NCI-H774 (cell line): Measurements from ENCODE around the gene RBM18.

Experiments
- DNase-seq: peaks from one replicate; lab custom pipeline; 2025; lab: John Stamatoyannopoulos, UW

The RBM18 gene

DNA sequence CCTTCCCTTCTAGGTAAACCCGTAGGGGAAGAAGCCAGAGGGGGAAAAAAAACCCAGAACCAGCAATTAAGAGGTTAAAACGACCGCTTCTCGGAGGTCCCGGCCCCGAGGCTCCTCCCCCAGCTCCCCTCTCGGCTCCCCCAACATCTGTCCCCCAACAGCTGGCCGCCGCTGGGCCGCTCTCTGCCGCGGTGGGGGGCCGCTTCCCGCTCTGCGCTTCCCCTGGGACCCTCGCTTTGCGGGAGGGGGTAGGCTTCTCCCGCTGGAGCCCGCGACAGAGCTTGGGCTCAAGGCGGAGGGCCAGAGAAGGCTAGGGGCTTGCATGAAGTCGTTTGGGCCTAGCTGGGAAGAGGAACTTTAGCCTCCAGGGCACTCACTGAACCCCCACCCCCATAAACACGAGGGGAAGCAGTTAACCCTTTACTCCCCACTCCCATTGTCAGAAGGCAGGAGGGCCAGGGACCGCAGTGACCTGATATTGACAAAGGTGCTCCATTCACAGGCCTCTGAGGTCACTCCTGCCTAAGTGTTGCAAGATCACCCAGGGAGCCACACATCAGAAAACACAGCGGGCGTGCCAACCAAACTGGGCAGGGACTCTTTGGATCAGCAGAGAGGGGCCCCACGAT lies 43.3 kb downstream of the RBM18 start:
- DNase-seq, result no peak

GRCh38 chr9:122220673-122221182 lies 43.9 kb downstream of the RBM18 start:
- no peak for DNase-seq

GRCh38 chr9:122219856-122220672 lies 44.6 kb downstream of the RBM18 start:
- DNase-seq, result no peak

DNA sequence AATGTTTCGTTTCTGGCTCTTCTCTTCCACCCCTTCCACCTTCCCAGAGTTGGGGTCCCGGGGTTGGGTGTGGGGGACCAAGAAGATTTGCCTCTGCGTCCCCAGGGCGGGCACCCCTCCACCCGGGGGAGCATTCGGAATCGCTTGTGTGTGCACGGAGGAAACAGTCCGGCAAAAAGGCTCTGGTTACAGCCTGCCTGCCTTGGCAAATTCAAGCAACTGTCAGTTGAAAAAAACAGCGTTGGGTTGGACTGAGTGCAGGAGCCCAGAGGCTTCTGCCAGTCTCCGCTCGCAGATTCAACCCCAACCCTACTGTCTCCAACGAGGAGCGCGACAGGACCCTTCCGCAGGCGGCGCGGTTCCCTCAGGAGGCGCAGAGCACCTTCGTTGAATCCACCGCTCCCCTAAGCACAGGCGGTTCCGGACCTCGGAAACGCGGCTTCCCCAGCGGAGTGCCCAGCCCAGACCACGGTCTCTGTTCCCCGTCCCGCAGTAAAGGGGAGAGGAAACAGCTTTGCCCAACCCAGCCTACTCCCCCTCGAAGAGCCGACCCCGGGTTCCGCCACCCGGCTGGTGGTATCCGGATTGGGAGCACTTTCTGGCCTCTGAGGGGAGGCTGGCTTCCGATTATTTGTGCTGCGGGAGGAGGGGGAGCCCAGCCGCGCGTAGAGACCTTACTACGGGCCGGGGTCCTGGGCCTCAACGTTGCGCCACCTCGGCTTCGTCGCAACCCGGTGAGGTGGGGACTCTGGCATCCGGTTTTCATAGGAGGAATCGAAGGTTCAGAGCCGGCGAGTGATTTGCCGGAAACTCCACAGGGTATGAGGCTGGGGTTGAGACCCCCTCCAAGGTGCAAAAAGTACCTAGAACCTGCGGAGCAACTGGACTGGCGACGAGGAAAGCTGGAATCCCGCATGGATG lies 45.4 kb downstream of the RBM18 start:
- no peak for DNase-seq

DNA sequence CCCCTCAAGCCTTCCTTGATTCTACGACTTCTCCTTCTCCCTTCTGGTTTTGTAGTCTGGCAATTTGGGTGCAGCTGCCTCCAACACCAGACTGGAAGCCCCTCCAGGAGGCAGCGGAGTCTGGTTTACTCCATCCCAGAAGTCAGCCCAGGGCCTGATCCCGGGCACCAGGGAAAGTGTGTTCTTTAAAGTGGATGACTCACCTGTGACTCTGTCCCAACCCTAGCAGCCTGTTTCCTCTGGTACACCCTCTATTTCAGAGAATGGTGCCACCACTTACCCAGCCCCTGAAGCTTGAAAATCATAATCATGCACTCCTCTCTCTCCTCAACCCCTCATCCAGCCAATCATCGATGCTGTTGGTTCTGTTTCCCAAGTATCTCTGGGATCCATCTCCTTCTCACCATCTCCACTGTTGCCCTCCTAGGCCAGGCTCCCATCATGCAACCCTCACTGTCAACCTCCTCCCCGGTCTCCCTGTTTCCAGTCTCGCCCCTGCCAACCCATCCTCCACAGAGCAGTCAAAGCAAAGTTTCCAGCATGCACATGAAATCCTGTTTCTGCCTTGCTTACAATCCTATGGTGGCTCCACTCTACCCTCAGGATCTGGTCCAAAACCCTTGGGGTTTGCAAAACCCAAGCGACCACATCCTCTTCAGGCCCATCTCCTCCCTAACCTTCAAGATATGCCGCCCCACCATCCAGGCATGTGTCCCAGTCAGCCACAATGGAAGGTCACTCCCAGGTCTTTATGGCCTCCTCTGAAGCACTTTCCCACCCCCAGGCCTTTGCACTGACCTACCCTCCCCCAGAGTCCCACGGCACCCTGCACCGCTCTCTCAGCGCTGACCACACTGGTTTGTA lies 46.3 kb downstream of the RBM18 start:
- DNase-seq, result no peak

GRCh38 chr9:122217640-122218039 lies 47.0 kb downstream of the RBM18 start:
- peak; percentile 12 for DNase-seq

- DNase-seq, result no peak
These were observed 47.7 kb downstream of the RBM18 start for GRCh38 chr9:122216798-122217418.

DNA sequence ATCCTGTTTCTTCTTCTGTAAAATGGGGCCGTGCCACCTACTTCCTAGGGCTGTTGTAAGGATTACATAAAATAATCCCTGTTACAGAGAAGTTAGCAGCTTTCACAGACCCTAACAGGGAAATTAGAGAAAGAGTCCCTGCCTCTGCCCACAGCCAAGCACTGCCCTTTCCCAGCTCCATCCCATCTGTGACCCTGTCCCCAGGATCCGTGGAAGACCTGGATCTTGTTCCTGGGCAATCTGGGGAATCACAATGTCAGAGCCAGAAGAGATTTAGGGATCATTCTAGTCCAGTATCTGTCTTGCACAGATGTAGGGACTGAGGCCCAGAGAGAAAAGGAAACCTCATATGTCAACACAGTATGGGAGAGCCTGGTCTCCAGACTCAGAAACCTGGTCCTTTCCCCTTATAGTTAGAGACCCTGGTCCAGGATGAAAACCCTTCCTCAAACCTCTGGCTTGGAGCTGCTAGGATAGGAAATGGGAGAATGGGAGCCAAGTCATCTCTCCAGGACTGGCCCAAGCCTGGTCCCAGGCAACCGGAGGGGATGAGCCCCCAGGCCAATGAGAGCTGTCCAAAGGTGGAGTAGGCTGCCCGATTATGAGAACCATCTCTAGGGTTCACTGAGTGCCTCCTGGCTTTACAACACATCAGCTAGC lies 48.4 kb downstream of the RBM18 start:
- no peak for DNase-seq

DNA sequence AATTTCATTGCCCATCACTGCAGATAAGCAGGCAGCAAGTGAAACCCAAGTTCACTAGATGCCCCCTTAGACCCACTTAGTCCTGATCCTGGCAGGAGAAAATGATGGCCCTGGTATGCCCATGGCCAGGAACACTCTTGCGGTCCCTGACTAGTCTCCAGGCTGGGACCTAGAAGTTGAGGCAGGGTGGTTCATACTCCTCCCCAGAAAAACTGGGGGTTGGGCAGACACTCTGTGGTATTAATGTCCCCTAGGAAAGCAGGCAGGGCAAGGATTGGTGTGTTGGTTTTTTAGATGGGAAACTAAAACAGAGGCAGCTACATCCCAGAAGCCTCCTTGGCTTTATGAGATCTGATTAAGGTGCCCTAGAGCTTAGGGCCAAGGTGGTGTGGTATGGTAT lies 49.0 kb downstream of the RBM18 start:
- no peak for DNase-seq

GRCh38 chr9:122214507-122214906 lies 50.1 kb downstream of the RBM18 start:
- DNase-seq, result no peak

GRCh38 chr9:122213589-122214413 lies 50.8 kb downstream of the RBM18 start:
- peak; percentile 95 for DNase-seq

DNA sequence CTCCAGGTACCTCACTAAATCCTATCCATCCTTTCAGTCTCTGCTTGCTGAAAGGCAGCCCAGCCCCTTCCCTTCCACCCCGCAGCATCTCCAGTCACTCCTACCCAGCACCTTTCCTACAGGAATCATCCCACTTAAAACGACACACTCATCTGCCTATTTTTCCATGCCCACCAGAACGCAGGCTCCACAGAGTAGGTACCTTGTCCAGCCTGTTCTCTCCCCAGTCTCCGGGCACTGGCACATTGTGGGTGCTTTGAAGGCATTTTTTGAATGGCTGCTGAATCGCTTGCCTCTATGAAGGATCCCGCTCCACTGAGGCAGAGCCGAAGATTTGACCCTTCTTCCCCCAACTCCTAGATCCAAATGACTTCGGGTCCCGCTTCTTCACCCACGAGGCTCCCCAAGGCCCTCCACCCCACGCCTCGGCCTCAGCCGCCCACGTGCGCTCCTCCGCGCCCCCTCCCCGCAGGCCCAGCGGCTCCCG lies 51.5 kb downstream of the RBM18 start:
- no peak for DNase-seq

GRCh38 chr9:122212473-122213004 lies 52.1 kb downstream of the RBM18 start:
- no peak for DNase-seq

DNA sequence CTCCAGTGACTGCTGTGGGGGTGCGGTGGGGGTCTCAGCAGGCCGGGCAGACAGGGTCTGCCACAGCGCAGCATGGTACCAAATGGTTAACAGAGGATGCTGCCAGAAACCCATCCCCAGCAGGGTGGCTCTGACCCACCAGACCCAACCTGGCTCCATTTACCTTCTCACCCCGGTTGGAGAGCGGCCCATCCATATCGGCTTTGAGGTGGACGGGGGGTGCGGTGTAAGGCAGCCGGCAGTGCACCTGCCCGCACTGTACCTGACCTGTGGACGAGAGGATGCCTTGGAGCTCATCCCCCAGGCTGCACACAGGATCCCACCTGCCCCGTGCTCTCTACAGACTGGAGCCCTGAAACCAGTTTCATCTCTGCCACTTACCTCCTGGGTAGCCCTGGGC lies 55.2 kb downstream of the RBM18 start:
- DNase-seq, result no peak

DNA sequence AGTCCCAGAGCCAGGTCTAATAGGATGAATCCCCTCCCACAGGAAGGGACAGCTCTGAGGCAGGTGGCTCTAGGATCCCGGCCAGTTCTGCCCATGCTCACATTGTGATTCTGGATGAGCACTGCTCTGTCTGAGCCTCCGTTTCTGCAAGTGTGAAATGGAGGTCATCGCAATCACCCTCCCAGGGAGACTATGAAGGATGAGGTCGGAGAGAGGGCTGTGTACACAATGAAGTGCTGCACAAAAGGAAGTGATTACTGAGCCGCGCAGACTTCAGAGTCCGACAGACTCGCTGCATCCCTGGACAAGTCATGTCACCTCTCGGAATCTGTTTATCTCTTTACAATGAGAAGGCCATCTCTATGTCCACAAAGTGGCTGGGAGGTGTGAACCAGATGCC lies 57.5 kb downstream of the RBM18 start:
- no peak for DNase-seq

DNA sequence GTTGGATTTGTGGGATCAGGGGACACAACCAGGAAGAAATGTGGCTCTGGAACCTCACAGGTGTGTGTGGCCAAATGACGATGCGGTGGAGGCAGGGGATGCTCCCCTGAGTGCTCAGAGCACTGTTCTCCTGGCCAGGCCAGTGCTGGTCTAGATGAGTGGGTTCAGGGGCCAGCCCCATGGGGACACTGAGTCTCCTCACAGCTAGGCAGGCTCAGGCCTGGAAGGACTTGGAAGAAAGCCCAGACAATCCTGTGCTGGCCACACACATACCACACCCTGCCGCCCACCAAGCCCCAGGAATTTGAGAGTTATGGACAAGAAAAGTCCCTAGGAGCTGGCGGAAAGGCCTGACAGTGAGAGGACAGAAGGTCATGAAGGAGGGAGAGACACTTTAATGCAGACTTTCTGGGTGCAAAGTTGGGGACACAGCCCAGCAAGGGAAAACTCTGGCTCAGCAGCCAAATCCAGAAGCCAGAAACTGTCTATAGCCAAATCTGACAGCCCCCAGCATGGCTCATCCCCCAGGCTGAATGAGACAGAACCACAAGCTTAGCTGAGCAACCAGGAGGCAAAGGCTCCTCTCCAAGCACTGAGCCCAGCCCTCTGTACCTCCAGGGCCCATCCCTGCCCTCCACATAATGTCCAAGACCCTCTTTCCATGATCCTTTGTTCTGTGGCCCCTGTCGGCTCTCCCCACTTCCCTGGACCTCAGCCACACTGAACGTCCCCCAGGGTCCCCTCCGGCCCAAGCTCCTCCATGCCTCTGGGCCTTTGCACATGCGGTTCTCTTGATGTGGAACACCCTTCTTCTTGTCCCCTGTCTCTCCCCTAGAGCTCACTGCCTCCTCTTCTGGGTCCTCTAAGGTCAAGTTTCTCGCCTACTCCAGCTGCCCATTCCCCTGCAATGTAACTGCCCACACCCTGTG lies 58.3 kb downstream of the RBM18 start:
- no peak for DNase-seq

- DNase-seq, result no peak
These were observed 59.5 kb downstream of the RBM18 start for GRCh38 chr9:122205176-122205575.

- DNase-seq, result no peak
These were observed 60.1 kb downstream of the RBM18 start for GRCh38 chr9:122204491-122204890.
